Neural progenitor cell (in vitro differentiated cells): Measurements from ENCODE around the gene INMT.

Source experiments
- CTCF ChIP-seq: fragments of 200-600 bp; sonication (generic); IDR thresholded peaks from 2 replicates; pipeline ENCODE4 v1.5.1; 2017; ENCODE audit warnings: antibody characterized with exemption, mild to moderate bottlenecking
- EZH2 ChIP-seq: fragments of 200-600 bp; sonication (generic); IDR thresholded peaks from 2 replicates; pipeline ENCODE4 v1.6.1; 2017; ENCODE audit warnings: antibody characterized with exemption, mild to moderate bottlenecking, moderate library complexity
- EZH2phosphoT487 ChIP-seq: fragments of 200-600 bp; sonication (generic); IDR thresholded peaks from 2 replicates; pipeline ENCODE4 v1.6.1; 2017; ENCODE audit warnings: antibody characterized with exemption

GRCh38 chr7:30743371-30744074, 8.4 kb upstream of the INMT start:
- no peak for TF ChIP-seq CTCF
- TF ChIP-seq EZH2: no peak
- TF ChIP-seq EZH2phosphoT487: no peak
